CD8-positive, alpha-beta memory T cell (primary cell): ENCODE results near the gene TMEM212. TPM values are rescaled to one million over a fixed set of nuclear protein-coding genes. Genes with fewer than 3 reads are reported as not detected.
A peak's percentile ranks its signal among the peaks of the same experiment; 100 is the strongest.

Experiments used
- CTCF ChIA-PET: fragments of 350-600 bp; sonication (Branson Sonifier 250); formaldehyde crosslinking; loops from one replicate; lab custom pipeline; 2021; ENCODE audit warnings: antibody characterized with exemption; lab: Charles Lee
- POLR2A ChIA-PET: fragments of 350-600 bp; sonication (Branson Sonifier 250); formaldehyde crosslinking; loops from one replicate; lab custom pipeline; 2021; ENCODE audit warnings: antibody characterized with exemption; lab: Charles Lee
- DNase-seq, 5 donors: peaks; one replicate each; pipeline versions ENCODE4 v3.0.0 to v3.0.0-alpha.2; 2020 to 2022; ENCODE audit warnings: mixed read lengths in 1 of 5
- H3K27ac ChIP-seq: one replicate; pipeline ENCODE4 v1.7.0; 2013; ENCODE audit warnings: low read depth, mild to moderate bottlenecking, low read length, moderate library complexity
- H3K27me3 ChIP-seq: 2 replicates; pipeline ENCODE4 v1.7.0; 2013; ENCODE audit warnings: low read length, mild to moderate bottlenecking; ENCODE audit not compliant: insufficient read depth, poor library complexity, severe bottlenecking
- H3K36me3 ChIP-seq: 2 replicates; pipeline ENCODE4 v1.7.0; 2013; ENCODE audit warnings: mild to moderate bottlenecking, low read length, moderate library complexity; ENCODE audit not compliant: insufficient read depth
- H3K4me1 ChIP-seq: 2 replicates; pipeline ENCODE4 v1.7.0; 2013; ENCODE audit warnings: mild to moderate bottlenecking, low read length, moderate library complexity; ENCODE audit not compliant: insufficient read depth
- H3K4me3 ChIP-seq: 2 replicates; pipeline ENCODE4 v1.7.0; 2013; ENCODE audit warnings: mild to moderate bottlenecking, low read length
- H3K9me3 ChIP-seq: 2 replicates; pipeline ENCODE4 v1.7.0; 2013; ENCODE audit warnings: mild to moderate bottlenecking, low read length
- H3K27ac Mint-ChIP-seq, 8 donors: one replicate each; pipeline ENCODE4 v1.8.0; 2020 to 2021; ENCODE audit warnings: mixed read lengths in 8 of 8, mild to moderate bottlenecking in 6 of 8, inconsistent platforms in 3 of 8, moderate library complexity in 3 of 8
- H3K27me3 Mint-ChIP-seq, 2 donors: one replicate each; pipeline ENCODE4 v1.8.0; 2020 to 2021; ENCODE audit warnings: mixed read lengths in 2 of 2, mild to moderate bottlenecking in 1 of 2, moderate library complexity in 1 of 2
- H3K36me3 Mint-ChIP-seq, 3 donors: one replicate each; pipeline ENCODE4 v1.8.0; 2020 to 2021; ENCODE audit warnings: mixed read lengths in 3 of 3, inconsistent platforms in 1 of 3, mild to moderate bottlenecking in 1 of 3
- H3K4me1 Mint-ChIP-seq, 3 donors: one replicate each; pipeline ENCODE4 v1.8.0; 2020 to 2021; ENCODE audit warnings: mixed read lengths in 3 of 3, inconsistent platforms in 1 of 3, mild to moderate bottlenecking in 1 of 3
- H3K4me3 Mint-ChIP-seq, 7 donors: one replicate each; pipeline ENCODE4 v1.8.0; 2020 to 2021; ENCODE audit warnings: mixed read lengths in 7 of 7, mild to moderate bottlenecking in 6 of 7, moderate library complexity in 4 of 7, inconsistent platforms in 2 of 7
- H3K9me3 Mint-ChIP-seq, 5 donors: one replicate each; pipeline ENCODE4 v1.8.0; 2020 to 2022; ENCODE audit warnings: mixed read lengths in 5 of 5, mild to moderate bottlenecking in 3 of 5, moderate library complexity in 2 of 5, inconsistent platforms in 1 of 5
- polyA plus RNA-seq: library from polyadenylated mRNA; unstranded; fragments of 300-500 nt; fragmentation: Illumina TruSeq; gene quantifications from one replicate; pipeline ENCODE4 v1.2.3, GENCODE V29; 2021
- total RNA-seq, 2 experiments: library from RNA; stranded (reverse); gene quantifications; one replicate each; pipeline ENCODE4 v1.2.3, GENCODE V29; 2021

Gene TMEM212
- total RNA-seq (not detected), polyA plus RNA-seq (not detected)

- ChIA-PET POLR2A (no interaction called here), CTCF (no interaction called here)
- H3K36me3 Mint-ChIP-seq, result peaks cover 0 to 3% (median 0%) of the 10 kb centered on the region in 3 donors
- peaks cover 0 to 10% (median 0%) of the 10 kb centered on the region in 3 donors for H3K4me1 Mint-ChIP-seq
- Histone ChIP-seq H3K9me3 (no peaks in the 10 kb centered on the region), H3K27me3 (no peaks in the 10 kb centered on the region), H3K4me1 (no peaks in the 10 kb centered on the region), H3K36me3 (no peaks in the 10 kb centered on the region), H3K4me3 (no peak within 1 kb of the TSS), H3K27ac (no peak within 1 kb of the TSS)
- no peak within 1 kb of the TSS for H3K27ac Mint-ChIP-seq
- H3K4me3 Mint-ChIP-seq, result no peak within 1 kb of the TSS
- DNase-seq, result no peak
- H3K9me3 Mint-ChIP-seq, result no peaks in the 10 kb centered on the region
- H3K27me3 Mint-ChIP-seq, result peaks cover 0 to 19% of the 10 kb centered on the region in 2 donors
Measured at GRCh38 chr3:171842864-171843518, at the start of gene TMEM212. TSS of gene TMEM212 (plus strand) at chr3:171843349. CDS start at chr3:171843384, 35 bp downstream.

- CTCF ChIA-PET, result no interaction called here
- H3K4me1 Mint-ChIP-seq, result no peaks in the 10 kb centered on the region
- Histone ChIP-seq H3K4me3 (no peak overlapping the region), H3K4me1 (no peaks in the 10 kb centered on the region), H3K27ac (no peak overlapping the region), H3K27me3 (no peaks in the 10 kb centered on the region), H3K36me3 (no peaks in the 10 kb centered on the region), H3K9me3 (no peaks in the 10 kb centered on the region)
- no peaks in the 10 kb centered on the region for H3K36me3 Mint-ChIP-seq
- no peak for DNase-seq
- no peaks in the 10 kb centered on the region for H3K9me3 Mint-ChIP-seq
- no peak overlapping the region for H3K27ac Mint-ChIP-seq
- POLR2A ChIA-PET, result no interaction called here
- H3K27me3 Mint-ChIP-seq, result peaks cover 0 to 2% of the 10 kb centered on the region in 2 donors
- no peak overlapping the region for H3K4me3 Mint-ChIP-seq
Measured at GRCh38 chr3:171796625-171797264, 46.4 kb upstream of the TMEM212 start.

DNA sequence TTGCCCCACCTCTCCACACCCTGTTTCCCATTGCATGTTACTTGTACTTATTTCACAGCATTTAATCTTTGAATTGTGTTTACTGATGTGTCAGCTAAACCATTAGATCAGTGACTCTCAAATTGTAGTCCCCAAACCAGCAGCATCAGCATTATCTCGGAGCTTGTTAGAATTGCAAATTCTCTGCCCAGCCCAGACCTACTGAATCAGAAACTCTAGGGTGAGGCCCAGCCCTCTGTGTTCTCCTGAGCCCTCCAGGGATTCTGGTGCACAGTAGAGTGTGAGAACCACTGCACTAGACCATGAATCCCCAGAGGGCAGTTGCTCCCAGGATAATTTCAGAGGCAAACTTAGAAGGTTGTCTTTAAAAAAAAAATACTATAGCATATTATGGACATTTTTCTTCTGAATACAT lies 45.9 kb upstream of the TMEM212 start:
- Histone ChIP-seq H3K27me3 (no peaks in the 10 kb centered on the region), H3K4me1 (no peaks in the 10 kb centered on the region), H3K9me3 (no peaks in the 10 kb centered on the region), H3K36me3 (no peaks in the 10 kb centered on the region), H3K27ac (peak overlapping the region; percentile 27), H3K4me3 (no peak overlapping the region)
- no peaks in the 10 kb centered on the region for H3K9me3 Mint-ChIP-seq
- no peaks in the 10 kb centered on the region for H3K4me1 Mint-ChIP-seq
- no peak overlapping the region for H3K27ac Mint-ChIP-seq
- no peak for DNase-seq
- CTCF ChIA-PET, result no interaction called here
- H3K27me3 Mint-ChIP-seq, result peaks cover 1 to 6% of the 10 kb centered on the region in 2 donors
- POLR2A ChIA-PET, result no interaction called here
- H3K36me3 Mint-ChIP-seq, result no peaks in the 10 kb centered on the region
- no peak overlapping the region for H3K4me3 Mint-ChIP-seq

DNA sequence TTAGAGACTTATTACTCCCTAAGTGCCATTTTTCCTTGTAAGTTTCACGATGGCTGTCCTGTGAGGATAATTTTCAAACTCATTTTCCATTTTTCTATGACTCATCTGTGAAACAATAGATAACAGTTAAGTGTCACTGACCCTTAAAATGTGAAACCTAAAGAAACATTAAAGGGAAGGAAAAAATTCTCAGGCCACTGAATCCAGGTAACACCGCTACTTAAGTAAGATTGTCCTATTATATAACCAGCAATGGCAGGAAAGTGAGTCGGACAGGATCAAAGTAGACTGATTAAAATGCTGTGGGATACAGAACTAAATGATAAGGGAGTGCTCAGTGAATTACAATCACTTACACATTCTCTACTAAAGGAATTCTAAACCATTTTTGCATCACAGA lies 45.3 kb upstream of the TMEM212 start:
- Histone ChIP-seq H3K4me3 (no peak overlapping the region), H3K27me3 (no peaks in the 10 kb centered on the region), H3K36me3 (no peaks in the 10 kb centered on the region), H3K9me3 (no peaks in the 10 kb centered on the region), H3K27ac (peak overlapping the region; percentile 27), H3K4me1 (no peaks in the 10 kb centered on the region)
- CTCF ChIA-PET, result no interaction called here
- DNase-seq, result no peak
- POLR2A ChIA-PET, result no interaction called here
- Mint-ChIP-seq H3K4me3 (no peak overlapping the region), H3K27ac (no peak overlapping the region), H3K9me3 (no peaks in the 10 kb centered on the region), H3K4me1 (no peaks in the 10 kb centered on the region), H3K27me3 (peaks cover 2 to 12% of the 10 kb centered on the region in 2 donors), H3K36me3 (no peaks in the 10 kb centered on the region)

DNA sequence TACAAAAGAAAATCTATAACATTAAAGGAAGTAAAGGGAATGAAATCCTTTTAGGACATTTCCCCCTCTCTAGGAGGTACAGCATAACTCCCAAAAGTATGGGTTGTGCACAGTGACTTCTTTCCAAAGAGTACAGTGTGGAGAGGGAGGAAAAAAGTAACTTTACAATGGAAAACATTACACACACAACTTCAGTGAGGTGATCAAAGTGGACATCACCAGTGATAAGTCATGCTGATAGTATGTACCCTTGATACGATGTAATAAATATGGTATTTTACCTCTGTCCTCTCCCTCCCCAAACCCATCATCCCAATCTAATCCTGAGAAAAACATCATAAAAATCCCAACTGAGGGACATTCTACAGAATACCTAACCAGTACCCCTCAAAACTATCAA lies 43.6 kb upstream of the TMEM212 start:
- Histone ChIP-seq H3K4me1 (no peaks in the 10 kb centered on the region), H3K36me3 (no peaks in the 10 kb centered on the region), H3K27ac (no peak overlapping the region), H3K4me3 (no peak overlapping the region), H3K27me3 (no peaks in the 10 kb centered on the region), H3K9me3 (no peaks in the 10 kb centered on the region)
- ChIA-PET CTCF (no interaction called here), POLR2A (no interaction called here)
- no peak overlapping the region for H3K4me3 Mint-ChIP-seq
- no peak for DNase-seq
- H3K9me3 Mint-ChIP-seq, result no peaks in the 10 kb centered on the region
- no peaks in the 10 kb centered on the region for H3K4me1 Mint-ChIP-seq
- peaks cover 2 to 15% of the 10 kb centered on the region in 2 donors for H3K27me3 Mint-ChIP-seq
- no peak overlapping the region for H3K27ac Mint-ChIP-seq
- no peaks in the 10 kb centered on the region for H3K36me3 Mint-ChIP-seq

DNA sequence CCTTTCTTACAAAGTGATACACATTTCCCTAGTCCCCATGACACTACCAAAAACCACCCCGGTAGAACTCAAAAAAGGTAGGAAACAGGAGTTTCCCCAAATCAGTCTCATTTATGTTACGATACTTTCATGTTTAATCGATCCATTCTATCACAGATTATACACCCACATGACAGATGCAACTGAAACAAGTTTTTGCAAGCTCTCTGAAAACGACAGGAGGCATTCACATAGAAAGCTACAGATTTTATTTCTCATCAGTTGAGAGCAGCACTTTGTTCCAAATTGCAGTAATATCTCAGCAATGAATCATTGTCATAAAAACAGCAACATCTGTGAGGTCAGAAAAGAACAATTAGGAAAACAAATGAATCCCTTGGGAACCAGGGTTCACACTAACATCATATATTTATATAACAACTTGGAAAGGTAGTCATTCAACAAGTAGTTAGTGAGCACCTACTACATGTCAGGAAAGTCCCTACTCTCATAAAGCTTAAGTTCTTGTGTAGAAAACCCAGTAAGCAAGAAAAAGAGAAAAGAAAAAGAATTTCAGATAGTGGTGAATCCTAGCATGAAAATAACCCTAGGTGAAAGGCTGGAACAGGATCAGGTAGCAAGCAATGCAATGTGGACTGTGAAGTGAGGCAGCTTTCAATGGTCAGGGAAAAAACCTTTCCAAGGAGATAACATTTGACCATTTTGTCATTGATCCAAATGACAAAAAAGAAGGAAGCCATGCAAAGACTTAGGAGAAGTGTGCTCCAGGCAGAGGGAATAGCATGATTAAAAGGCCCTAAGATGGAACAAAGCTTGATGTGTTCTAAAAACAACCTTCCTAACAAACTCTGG lies 41.2 kb upstream of the TMEM212 start:
- Mint-ChIP-seq H3K27ac (peak overlapping the region in 3 of 8 donors; percentile 8 to 19 (median 10)), H3K36me3 (no peaks in the 10 kb centered on the region), H3K27me3 (peaks cover 2 to 15% of the 10 kb centered on the region in 2 donors), H3K9me3 (no peaks in the 10 kb centered on the region), H3K4me3 (no peak overlapping the region), H3K4me1 (peaks cover 0 to 5% (median 0%) of the 10 kb centered on the region in 3 donors)
- H3K36me3 ChIP-seq, result no peaks in the 10 kb centered on the region
- ChIA-PET POLR2A (no interaction called here), CTCF (no interaction called here)
- no peaks in the 10 kb centered on the region for H3K4me1 ChIP-seq
- H3K27ac ChIP-seq, result no peak overlapping the region
- DNase-seq, result no peak
- no peak overlapping the region for H3K4me3 ChIP-seq
- no peaks in the 10 kb centered on the region for H3K9me3 ChIP-seq
- H3K27me3 ChIP-seq, result no peaks in the 10 kb centered on the region

DNA sequence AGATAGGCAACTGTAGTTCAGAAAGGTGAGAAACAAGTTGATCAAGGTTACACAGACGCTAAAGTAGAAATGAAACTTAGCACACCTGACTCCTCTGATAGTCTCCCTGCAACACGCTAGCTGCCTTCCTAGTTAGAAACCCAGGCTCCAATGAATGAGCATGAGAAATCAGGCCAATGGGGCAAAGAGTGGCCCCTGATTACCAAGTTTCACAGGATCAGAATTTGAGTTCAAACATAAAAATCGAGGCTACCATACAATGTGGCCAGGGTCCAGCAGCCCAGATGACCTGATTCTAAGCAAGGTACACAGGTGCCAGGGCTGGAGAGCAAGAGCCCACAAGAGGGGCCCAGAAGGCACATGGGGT lies 40.6 kb upstream of the TMEM212 start:
- CTCF ChIA-PET, result no interaction called here
- Mint-ChIP-seq H3K9me3 (no peaks in the 10 kb centered on the region), H3K4me3 (no peak overlapping the region)

GRCh38 chr3:171803044-171803443 lies 40.1 kb upstream of the TMEM212 start:
- Mint-ChIP-seq H3K4me1 (peaks cover 0 to 8% (median 5%) of the 10 kb centered on the region in 3 donors), H3K36me3 (no peaks in the 10 kb centered on the region), H3K4me3 (no peak overlapping the region), H3K27ac (no peak overlapping the region), H3K27me3 (peaks cover 2 to 21% of the 10 kb centered on the region in 2 donors), H3K9me3 (no peaks in the 10 kb centered on the region)
- H3K4me1 ChIP-seq, result no peaks in the 10 kb centered on the region
- ChIA-PET POLR2A (no interaction called here), CTCF (no interaction called here)
- no peaks in the 10 kb centered on the region for H3K27me3 ChIP-seq
- no peaks in the 10 kb centered on the region for H3K36me3 ChIP-seq
- no peak for DNase-seq
- H3K4me3 ChIP-seq, result no peak overlapping the region
- H3K9me3 ChIP-seq, result no peaks in the 10 kb centered on the region
- no peak overlapping the region for H3K27ac ChIP-seq

More for the DNA sequence above, 40.6 kb upstream of the TMEM212 start:
- H3K4me1 ChIP-seq, result no peaks in the 10 kb centered on the region
- no peaks in the 10 kb centered on the region for H3K36me3 Mint-ChIP-seq
- peaks cover 0 to 6% (median under 1%) of the 10 kb centered on the region in 3 donors for H3K4me1 Mint-ChIP-seq
- H3K27me3 ChIP-seq, result no peaks in the 10 kb centered on the region
- no peak overlapping the region for H3K27ac ChIP-seq
- H3K9me3 ChIP-seq, result no peaks in the 10 kb centered on the region
- POLR2A ChIA-PET, result no interaction called here
- peak overlapping the region in 2 of 8 donors; percentile 10 to 76 for H3K27ac Mint-ChIP-seq
- H3K36me3 ChIP-seq, result no peaks in the 10 kb centered on the region
- H3K27me3 Mint-ChIP-seq, result peaks cover 2 to 16% of the 10 kb centered on the region in 2 donors
- DNase-seq, result no peak
- no peak overlapping the region for H3K4me3 ChIP-seq
